HFF-Myc (cell line): ENCODE results near the gene RMDN3.

Experiments used
- DNase-seq: peaks from one replicate; pipeline ENCODE4 v3.0.0-alpha.2; 2011; ENCODE audit warnings: low read depth; ENCODE audit errors: extremely low read depth
- H3K4me3 ChIP-seq: replicated peaks from 2 replicates; pipeline ENCODE4 v1.5.1; 2011; ENCODE audit warnings: low read depth, mild to moderate bottlenecking, control low read depth, low read length
- CTCF ChIP-seq: IDR thresholded peaks from 2 replicates; pipeline ENCODE4 v1.5.1; 2012; ENCODE audit warnings: mild to moderate bottlenecking, low read depth, low read length, control low read depth; ENCODE audit errors: missing control alignments

RMDN3 gene

GRCh38 chr15:40764629-40765103 is 9.6 kb upstream of the RMDN3 start:
- TF ChIP-seq CTCF = no peak
- H3K4me3 ChIP-seq = peak overlapping the region; percentile 46
- no peak for DNase-seq

GRCh38 chr15:40763801-40764628 is 9.0 kb upstream of the RMDN3 start, which contains the start of gene GCHFR:
TSS of gene GCHFR (plus strand) at chr15:40764068. CDS start at chr15:40764181, 113 bp downstream.
- no peak for DNase-seq
- peak within 1 kb of the TSS; percentile 46 for H3K4me3 ChIP-seq

GRCh38 chr15:40762919-40763800 is 8.1 kb upstream of the RMDN3 start:
- TF ChIP-seq CTCF = no peak
- no peak for DNase-seq
- peak overlapping the region; percentile 46 for H3K4me3 ChIP-seq

More at GRCh38 chr15:40763801-40764628, 9.0 kb upstream of the RMDN3 start, which contains the start of gene GCHFR:
- peak; percentile 8 for TF ChIP-seq CTCF

- DNase-seq = no peak
- TF ChIP-seq CTCF = no peak
- H3K4me3 ChIP-seq = no peak overlapping the region
These were observed 4.9 kb upstream of the RMDN3 start for GRCh38 chr15:40759961-40760360.

- TF ChIP-seq CTCF = no peak
- no peak for DNase-seq
- no peak overlapping the region for H3K4me3 ChIP-seq
These were observed 1.9 kb upstream of the RMDN3 start for GRCh38 chr15:40756938-40757337.

- DNase-seq = no peak
- no peak for TF ChIP-seq CTCF
- peak overlapping the region; percentile 92 for H3K4me3 ChIP-seq
These were observed 756 bp upstream of the RMDN3 start for GRCh38 chr15:40755812-40756208.
